GM12892 (cell line): Measurements from ENCODE around the gene RTKN2.

ENCODE experiments used
- POLR2A ChIP-seq: IDR thresholded peaks from 2 replicates; pipeline ENCODE4 v1.6.1; 2011; ENCODE audit warnings: low read depth, low read length, control low read depth
- POLR2AphosphoS5 ChIP-seq: IDR thresholded peaks from 2 replicates; pipeline ENCODE4 v1.6.1; 2011; ENCODE audit warnings: low read depth, low read length, control low read depth
- TAF1 ChIP-seq: IDR thresholded peaks from 2 replicates; pipeline ENCODE4 v1.6.1; 2011; ENCODE audit warnings: low read depth, mild to moderate bottlenecking, control low read depth, low read length, borderline replicate concordance

DNA sequence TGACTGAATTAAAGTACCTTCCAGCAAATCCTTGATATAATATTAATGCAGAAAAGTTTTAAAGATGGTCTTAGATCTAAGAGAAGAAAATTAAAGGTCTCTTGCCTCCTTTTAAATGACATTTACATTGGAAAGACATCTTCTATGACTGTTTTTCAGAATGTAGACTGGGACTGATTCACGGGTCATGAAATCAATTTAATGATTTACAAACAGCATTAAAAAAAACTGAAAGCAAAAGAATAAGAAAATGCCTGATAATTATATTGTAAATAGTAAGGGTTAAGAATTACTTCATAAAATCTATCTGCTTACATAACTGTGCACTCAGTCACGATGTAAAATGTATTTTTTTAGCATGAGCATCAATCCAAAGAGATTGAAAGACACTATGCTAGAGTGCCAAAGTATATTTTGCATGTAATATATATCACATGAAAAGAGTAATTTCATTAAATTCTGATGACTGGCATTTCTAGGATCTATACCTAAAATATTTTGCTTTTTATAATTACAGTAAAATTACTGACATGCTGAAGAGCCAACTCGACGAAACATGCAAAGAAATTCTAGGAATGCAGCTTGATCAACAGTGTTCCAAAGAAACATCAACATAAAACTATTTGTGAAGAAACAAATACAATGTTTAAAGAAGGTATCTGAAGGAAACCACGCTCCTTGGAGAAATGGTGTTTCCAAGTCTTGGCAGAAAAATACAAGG is 35.1 kb downstream of the RTKN2 start:
- TF ChIP-seq POLR2A = no peak
- no peak for TF ChIP-seq TAF1
- no peak for TF ChIP-seq POLR2AphosphoS5
